DOHH2 (cell line): ENCODE data around the gene TMEM255B.

Source experiments
- EZH2phosphoT487 ChIP-seq: fragments of 200-600 bp; sonication (generic); IDR thresholded peaks from 2 replicates; pipeline ENCODE4 v1.6.1; 2017; ENCODE audit warnings: borderline replicate concordance, mild to moderate bottlenecking, antibody characterized with exemption, low read length, moderate library complexity, mixed read lengths
- TF ChIP-seq, protein P1 (sequence below): fragments of 200-600 bp; sonication (generic); IDR thresholded peaks from one replicate; pipeline ENCODE4 v1.5.1; 2014; ENCODE audit warnings: antibody characterized with exemption, mild to moderate bottlenecking, low read depth, low read length; ENCODE audit not compliant: poor library complexity, severe bottlenecking

- TF ChIP-seq, protein P1, sequence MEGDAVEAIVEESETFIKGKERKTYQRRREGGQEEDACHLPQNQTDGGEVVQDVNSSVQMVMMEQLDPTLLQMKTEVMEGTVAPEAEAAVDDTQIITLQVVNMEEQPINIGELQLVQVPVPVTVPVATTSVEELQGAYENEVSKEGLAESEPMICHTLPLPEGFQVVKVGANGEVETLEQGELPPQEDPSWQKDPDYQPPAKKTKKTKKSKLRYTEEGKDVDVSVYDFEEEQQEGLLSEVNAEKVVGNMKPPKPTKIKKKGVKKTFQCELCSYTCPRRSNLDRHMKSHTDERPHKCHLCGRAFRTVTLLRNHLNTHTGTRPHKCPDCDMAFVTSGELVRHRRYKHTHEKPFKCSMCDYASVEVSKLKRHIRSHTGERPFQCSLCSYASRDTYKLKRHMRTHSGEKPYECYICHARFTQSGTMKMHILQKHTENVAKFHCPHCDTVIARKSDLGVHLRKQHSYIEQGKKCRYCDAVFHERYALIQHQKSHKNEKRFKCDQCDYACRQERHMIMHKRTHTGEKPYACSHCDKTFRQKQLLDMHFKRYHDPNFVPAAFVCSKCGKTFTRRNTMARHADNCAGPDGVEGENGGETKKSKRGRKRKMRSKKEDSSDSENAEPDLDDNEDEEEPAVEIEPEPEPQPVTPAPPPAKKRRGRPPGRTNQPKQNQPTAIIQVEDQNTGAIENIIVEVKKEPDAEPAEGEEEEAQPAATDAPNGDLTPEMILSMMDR = no peak
- no peak for TF ChIP-seq EZH2phosphoT487
These were observed 97.7 kb downstream of the TMEM255B start for GRCh38 chr13:113856716-113857065.
